GM21723 (cell line): ENCODE measurements around the gene CXADR.
"Not testable (repeated sequence)": the region's sequence is repeated elsewhere in the genome, so short reads cannot be mapped to it uniquely, and the experiment has no call there.

Source experiments
- ATAC-seq: cut with Tn5 transposase; IDR thresholded peaks from one replicate; pipeline ENCODE4 v1.9.1; 2021; ENCODE audit warnings: mild to moderate bottlenecking, moderate library complexity; ENCODE audit not compliant: unreplicated experiment

Gene CXADR

DNA sequence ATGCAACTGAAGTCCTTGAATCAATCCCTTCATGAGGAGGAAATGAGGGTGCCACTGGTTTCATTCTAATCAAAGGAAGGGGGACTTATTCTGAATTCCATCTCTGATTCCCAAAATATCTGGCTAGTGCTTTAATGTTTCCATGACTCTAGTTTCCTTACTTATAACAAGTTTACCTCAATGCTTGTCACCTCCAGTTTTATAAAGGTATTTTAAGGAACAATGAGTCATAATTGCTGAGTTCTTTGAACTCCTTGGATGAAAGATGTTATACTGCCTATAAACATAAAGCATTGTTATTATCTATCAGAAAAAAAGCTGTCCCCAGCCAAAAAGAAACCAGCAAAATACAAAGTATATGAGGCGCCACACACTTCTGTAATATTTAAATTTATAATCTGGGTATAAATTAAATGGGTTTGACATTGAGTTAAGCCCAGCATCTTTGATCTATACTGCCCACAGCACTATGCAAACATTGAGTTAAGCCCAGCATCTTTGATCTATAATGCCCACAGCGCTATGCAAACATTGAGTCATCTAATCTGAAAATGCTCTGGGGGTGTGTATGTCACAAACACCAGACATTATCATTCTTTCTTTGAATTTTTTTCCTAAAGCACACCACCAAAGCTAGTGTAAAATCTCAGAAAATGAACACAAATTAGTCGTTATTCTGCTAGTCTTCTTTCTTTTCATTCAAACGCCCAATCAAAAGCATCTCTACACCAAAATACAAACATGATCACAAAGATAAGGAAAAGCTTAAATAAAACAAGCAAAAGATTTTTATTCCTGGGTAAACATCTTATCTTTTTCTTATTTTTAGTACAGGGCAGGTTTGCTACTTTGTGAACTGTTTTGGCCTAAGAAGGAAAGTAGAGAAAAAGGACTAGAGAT lies 11.5 kb upstream of the CXADR start:
- no peak for ATAC-seq

DNA sequence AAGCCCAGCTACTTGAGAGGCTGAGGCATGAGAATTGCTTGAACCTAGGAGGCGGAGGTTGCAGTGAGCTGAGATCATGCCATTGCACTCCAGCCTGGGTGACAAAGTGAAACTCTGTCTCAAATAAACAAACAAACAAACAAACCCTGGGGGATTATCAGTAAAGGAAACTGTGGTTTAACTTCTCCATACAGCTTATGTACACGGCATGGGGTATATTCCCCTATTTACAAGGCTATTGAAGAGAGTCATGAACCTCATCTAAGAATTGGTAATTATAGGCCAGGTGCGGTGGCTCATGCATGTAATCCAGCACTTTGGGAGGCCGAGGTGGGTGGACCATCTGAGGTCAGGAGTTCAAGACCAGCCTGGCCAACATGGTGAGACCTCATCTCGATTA lies 9.9 kb upstream of the CXADR start:
- not testable (repeated sequence) for ATAC-seq

DNA sequence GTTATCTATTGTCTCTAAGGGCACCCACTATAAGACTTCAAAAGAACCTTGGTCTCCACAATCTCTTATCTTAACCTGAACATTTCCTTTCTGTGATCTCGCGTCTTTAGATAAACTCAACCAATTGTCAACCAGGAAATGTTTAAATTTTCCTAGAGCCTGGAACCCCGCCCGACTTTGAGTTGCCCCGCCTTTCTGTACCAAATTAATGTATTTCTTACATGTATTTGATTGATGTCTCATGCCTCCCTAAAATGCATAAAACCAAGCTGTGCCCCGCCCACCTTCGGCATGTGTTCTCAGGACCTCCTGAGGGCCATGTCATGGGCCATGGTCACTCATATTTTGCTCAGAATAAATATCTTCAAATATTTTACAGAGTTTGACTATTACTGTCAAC lies 5.9 kb upstream of the CXADR start:
- ATAC-seq = no peak

DNA sequence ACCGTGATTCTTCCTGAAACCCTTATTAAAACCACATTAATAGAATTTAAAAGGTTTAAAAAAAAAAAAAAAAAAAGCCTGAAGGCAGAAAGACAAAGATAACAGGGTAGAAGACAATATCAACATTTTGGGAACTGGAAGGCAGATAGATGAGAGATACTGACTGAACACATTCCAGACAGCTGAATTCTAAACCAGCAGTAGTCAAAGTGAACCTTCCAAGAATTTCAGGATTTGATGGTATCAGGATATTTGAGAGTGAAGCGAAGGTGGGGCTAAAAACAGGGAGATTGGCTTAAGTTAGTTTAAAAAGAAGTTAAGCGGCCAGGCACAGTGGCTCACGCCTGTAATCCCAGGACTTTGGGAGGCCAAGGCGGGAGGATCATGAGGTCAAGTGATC lies 5.3 kb upstream of the CXADR start:
- ATAC-seq = no peak

DNA sequence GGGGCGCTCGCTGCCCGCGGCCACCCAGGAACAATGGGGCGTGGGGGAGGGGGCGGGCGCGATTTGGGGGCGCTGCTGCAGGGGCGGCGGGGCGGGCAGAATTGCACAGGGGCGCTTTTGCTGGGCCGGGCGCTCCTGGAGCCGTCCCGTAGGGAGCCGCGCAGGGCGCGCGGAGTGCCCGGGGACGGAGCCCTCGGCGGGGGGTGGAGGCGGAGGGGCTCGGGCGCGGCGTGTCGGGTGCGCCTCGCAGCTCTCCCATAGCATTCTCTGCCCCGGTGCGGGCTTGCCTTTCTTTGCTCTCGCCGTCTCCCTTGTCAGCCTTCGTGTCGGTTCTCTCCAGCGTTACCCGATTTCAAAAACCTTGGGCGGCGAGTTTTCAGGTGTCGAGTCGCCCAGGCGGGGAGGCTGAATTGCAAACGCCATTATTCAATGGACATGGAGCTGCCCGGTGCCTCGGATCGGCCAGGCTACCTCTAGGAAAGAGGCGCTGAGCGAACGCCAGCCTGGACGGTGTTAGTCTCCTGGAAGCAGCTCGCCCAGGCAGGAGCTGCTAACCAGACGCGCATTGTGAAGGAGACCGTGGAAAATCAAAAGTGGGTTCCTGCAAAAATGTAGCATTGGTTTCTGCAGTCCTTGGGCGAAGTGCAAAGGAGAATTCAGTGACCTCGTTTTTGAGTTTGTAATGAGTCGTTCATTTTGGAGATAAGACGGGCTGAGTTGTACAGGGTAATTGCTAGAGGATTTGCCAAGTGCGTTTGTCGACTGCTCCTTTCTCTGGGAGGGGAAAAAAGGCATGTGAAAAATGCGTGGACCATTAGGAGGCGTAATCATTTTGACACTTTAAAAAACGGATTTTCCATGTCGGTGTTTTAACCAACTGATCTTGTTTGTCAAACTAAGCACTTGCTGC lies 626 bp downstream of the CXADR start:
- ATAC-seq = peak; percentile 42

DNA sequence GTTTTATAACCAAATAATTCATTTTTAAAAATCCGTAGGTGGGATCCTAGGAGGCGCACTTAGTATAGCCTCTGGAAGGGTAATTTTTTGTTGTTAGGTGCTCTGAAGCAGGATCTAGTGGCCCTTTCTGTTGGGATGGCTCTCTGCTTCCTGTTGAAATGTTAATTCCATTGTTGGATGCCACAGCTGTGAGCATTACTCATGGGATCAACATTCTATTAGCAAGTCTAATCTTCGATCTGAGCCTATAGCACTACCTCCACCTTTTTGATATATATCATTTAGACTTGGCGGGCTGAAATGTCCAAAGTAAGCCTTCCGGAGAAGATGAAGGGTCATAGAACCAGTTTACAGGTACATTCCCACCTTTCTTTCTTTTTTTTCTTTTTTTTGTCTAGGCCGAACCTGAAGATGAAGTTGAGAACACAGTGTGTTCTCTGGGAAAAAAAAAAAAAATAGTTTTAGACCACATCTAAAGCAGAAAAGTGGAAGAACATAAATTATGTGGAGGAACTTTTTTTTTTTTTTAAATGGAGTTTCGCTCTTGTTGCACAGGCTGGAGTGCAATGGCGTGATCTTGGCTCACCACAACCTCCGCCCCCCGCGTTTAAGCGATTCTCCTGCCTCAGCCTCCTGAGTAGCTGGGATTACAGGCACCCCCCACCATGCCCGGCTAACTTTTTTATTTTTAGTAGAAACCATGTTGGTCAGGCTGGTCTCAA lies 1.4 kb downstream of the CXADR start:
- no peak for ATAC-seq

DNA sequence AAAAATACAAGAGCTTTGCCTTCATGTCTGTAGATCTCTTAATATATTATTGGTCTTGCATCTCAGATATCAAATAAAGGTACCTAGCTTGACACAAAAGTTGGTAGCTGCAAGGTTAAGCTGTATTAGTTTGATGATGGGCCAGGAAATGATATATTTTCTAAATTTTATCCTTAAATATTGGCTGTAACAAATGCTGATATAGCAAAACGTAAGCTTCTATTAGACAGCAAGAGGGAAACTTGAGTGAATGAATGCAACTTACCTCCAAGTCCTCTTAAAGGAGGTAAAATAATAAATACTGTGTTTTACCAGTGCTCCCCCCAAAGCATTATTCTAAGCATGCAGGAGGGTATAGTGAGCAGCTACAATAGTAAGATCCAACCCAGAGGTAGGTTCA lies 4.2 kb downstream of the CXADR start:
- ATAC-seq = not testable (repeated sequence)

DNA sequence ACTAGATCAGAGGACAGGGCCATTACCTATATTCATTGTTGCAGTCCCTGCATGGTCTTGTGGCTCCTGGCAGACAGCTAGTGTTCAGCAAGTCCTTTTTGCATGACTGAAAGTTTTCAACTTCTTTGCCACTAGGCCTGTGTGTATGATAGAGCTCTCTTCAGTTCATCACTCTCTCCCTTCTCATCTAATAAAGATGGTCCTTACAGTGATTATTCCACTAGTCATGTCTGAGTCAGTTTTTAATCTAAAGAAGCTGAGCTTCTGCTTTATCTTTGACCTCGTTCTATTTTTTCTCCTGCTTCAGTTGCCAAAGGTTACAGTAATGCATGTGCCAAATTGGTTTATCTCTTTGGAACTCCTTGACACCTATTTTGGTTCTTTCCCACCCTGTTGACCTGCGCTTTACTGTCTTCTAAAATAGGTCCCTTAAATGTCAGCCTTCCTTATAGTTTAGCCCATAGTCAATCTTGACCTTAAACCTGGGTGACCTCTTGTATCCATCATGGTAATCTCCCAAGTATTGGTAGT lies 6.4 kb downstream of the CXADR start:
- no peak for ATAC-seq

DNA sequence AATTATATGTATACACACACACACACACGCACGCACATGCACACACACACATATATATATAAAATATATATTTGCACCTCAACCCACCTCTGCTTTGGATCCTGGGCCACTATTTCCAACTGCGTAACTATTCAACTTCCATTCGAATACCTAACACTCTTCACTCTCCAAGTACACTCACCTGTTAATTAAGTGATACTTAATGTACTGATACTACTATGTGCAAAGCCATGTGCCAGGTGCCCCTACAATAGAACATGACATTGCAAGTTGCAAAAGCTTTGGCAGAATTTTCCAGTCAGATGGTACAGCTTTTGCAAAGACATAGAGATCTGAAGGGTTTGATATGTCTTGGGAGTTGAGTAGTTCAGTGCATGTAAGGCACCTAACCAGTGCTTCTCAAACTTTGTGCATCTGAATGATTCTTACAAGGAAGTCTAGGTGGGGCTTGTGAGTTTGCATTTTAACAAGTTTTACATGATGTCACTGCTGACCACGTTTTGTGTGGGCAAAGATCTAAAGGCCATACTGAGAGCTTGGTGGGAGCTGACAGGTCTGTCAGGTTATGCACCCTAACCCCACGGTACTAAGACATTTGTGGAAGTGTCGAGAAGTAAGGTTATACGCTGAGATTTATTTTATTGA lies 7.2 kb downstream of the CXADR start:
- no peak for ATAC-seq

DNA sequence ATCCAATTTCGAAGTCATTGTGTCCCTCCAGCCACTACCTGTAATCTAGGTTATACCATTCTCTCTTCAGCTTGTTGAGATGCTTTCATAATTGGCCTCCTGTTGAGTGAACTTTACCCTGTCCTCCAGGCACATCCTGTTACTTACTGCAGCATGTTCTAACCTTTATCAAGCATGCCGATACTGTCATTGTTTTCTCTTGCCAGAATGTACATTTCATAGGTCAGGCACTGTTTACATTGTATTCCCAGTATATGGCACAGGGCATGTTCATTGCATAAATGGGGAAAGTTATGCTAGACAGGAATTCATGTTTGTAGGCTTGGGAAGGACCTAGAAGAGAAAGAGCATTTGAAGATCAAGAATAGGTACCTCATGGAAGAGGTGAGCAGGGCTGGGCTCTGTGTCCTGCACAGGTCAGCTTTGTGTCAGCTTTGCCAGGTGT lies 10.2 kb downstream of the CXADR start:
- no peak for ATAC-seq

DNA sequence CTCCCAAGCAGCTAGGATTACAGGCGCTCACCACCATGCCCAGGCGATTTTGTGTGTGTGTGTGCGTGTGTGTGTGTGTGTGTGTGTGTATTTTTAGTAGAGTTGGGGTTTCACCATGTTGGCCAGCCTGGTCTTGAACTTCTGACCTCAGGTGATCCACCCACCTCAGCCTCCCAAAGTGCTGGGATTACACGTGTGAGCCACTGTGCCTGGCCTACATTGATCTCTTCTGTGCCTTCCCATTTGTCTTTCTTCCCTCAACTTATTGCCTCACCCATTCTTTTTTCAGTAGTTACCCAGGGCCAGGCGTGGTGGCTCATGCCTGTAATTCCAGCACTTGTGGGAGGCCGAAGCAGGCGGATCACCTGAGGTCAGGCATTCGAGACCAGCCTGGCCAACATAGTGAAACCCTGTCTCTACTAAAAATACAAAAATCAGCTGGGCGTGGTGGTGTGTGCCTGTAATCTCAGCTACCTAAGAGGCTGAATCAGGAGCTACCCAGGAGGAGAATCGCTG lies 11.2 kb downstream of the CXADR start:
- not testable (repeated sequence) for ATAC-seq

DNA sequence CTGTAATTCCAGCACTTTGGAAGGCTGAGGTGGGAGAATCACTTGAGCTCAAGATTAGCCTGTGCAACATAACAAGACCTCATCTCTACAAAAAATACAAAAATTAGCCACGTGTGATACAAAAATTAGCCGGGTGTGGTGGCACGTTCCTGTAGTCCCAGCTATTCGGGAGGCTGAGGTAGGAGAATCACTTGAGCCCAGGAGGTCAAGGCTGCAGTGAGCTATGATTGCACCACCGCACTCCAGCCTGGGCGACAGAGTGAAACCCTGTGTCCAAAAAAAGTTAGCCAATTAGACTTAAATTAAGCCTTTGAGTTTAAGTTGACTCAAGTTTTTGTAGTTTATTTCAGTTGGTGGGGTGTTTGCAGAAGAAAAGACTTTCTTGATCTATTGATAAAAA lies 11.8 kb downstream of the CXADR start:
- no peak for ATAC-seq

DNA sequence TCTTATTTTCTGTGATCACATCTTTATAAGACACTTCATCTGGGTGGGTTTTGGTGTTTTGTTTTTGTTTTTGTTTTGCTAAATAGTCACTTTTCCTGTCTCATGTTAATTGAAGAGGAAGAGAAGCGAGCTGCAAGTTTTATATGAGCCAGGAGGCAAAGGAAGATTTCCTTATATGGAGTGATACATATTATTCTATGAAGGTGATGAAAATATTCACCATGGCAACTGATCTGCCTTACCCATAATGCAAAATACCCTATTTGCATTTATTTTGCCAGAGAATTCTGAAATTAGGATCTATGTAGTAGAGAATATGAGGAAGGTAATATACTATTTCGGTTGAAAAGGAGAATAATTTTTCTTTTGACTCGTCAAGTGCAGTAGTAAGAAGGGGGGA lies 13.9 kb downstream of the CXADR start:
- ATAC-seq = no peak

DNA sequence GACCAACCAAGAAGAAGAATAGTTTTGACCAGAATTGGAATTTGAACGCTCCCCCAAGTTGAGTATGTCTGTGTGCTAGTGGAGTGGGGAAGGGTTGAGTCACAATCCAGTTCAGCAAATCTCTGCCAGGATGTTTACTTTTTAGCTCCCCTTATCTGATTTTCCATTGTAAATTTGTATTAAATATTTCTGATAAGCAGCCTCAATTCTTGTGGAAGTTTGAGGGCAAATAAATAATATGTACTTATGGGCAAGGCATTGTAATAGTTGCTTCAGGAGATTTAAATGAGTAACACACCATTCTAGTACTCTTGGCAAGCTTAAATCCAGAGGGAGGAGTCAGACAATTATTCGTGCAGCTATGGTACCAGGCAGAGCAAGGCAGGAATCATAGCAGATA lies 14.4 kb downstream of the CXADR start:
- ATAC-seq = no peak

DNA sequence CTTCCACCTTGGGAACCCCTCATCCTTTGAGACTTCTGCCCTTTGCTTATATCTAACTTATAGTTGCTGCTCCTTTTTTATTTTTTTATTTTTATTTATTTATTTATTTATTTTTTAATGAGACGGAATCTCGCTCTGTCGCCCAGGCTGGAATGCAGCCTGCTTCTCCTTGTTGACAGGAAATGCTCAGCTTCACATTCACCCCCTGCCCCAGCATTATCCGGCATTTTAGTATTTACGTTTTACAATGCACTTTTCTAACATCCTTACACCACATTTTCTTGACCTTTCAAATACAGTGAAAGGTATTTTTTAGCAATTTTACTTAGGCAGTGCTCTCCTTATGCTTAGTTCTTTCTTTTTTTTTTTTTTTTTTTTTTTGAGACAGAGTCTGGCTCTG lies 14.9 kb downstream of the CXADR start:
- ATAC-seq = no peak

DNA sequence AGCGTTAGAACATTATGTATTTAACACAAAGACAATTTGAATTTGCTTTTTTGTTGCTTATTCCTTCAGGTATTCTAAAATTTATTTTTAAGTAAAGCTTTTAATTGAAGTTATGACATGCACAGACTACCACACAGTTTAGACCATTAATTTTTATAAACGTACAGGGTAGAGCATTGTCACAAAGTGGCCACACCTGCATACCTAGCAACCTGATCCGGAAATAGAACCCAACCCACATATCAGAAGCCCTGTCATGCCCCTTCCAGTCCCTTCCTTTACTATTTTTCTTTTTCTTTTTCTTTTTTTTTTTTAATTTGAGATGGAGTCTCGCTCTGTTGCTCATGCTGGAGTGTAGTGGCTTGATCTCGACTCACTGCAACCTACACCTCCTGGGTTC lies 16.8 kb downstream of the CXADR start:
- no peak for ATAC-seq

DNA sequence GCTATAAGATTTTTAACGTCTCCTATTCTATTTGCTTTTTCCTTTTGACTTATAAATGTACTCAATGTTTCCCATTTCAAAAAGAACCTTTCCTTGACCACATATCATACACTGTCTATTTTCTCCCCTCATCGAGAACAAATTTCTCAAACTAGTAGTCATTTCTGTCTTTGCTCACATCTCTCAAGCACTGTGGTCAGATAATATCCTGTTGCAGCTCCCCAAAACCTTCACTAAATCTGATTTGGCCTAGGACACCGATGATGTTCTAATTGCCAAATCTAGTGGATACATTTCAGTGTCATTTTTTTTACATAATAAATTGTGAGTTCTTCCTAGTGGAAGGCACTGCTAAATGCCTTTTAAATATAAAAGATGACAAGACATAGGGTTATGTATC lies 19.4 kb downstream of the CXADR start:
- no peak for ATAC-seq

DNA sequence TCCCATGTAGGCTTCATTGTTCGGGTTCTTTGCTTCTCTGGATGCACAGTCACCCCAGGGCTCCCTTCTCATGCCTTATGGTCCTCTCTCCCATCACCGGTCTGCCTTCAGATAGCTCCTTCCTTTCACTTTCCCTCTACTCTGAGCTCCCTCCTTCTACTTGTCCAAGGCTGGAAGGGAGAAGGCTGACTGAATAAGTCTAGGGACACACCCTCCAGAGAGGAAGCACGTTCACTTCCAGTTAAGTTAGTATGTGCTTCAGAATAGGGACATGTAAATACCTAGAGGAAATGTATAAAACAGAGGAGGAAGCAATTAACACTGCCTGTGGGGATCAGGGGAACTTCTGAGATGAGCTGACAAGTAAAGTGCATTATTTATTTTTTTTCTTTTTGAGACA lies 23.5 kb downstream of the CXADR start:
- no peak for ATAC-seq

DNA sequence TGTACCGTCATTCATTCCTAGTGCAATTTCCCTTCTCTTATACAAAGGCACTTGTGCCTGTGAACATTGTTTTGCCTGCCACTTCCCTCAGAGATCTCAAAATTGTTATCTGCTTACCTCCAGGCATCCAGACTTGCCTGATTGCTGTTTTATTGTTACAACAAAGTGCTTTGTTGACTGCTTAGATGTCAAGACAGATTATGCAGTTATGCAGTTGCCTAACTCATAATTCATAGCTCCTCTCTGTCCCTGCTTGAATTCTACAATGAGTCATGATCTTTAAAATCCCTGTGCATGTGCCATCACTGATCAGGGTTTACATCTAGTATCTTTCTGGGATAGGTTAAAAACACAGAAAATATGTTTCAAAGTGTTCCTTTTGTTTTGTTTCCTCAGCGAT lies 24.5 kb downstream of the CXADR start:
- no peak for ATAC-seq

DNA sequence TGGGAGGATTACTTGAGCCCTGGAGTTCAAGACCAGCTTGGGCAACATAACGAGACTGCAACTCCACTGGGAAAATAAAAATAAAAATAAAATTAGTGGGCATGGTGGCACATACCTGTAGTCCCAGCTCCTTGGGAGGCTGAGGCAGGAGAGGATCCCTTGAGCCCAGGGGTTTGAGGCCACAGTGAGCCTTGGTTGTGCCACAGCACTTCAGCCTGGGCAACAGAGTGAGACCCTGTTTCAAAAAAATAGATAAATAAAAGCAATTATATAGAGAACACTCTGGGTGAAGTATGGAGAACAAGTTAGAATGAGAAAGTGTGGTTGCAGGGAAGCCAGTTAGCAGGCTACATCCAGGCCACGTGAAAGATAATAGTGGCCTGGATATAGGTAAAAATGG lies 25.7 kb downstream of the CXADR start:
- no peak for ATAC-seq
